Mesenchymal stem cell (in vitro differentiated cells and primary cell): ENCODE measurements around the gene CETP.
A peak's percentile ranks its signal among the peaks of the same experiment; 100 is the strongest.

ENCODE experiments used
- DNase-seq: peaks from one replicate; pipeline ENCODE4 v3.0.0-alpha.2; 2013
- H2AFZ ChIP-seq: one replicate; pipeline ENCODE4 v1.6.1; 2013; ENCODE audit warnings: low read depth, mild to moderate bottlenecking, control low read depth, inconsistent platforms, low read length, moderate library complexity
- H2AK5ac ChIP-seq: 2 replicates; pipeline ENCODE4 v1.6.1; 2013; ENCODE audit warnings: low read length, moderate library complexity, mild to moderate bottlenecking, inconsistent platforms; ENCODE audit not compliant: severe bottlenecking
- H2BK120ac ChIP-seq: one replicate; pipeline ENCODE4 v1.6.1; 2013; ENCODE audit warnings: low read depth, mild to moderate bottlenecking, inconsistent platforms, low read length, moderate library complexity
- H2BK12ac ChIP-seq, 2 experiments: one replicate each; pipeline ENCODE4 v1.6.1; 2013; ENCODE audit warnings: inconsistent platforms in 2 of 2, low read length in 2 of 2, mild to moderate bottlenecking in 2 of 2, moderate library complexity in 2 of 2, control low read depth in 1 of 2
- H2BK15ac ChIP-seq: one replicate; pipeline ENCODE4 v1.6.1; 2013; ENCODE audit warnings: mild to moderate bottlenecking, low read depth, inconsistent platforms; ENCODE audit not compliant: poor library complexity, severe bottlenecking
- H2BK5ac ChIP-seq: 2 replicates; pipeline ENCODE4 v1.6.1; 2013; ENCODE audit warnings: low read depth, mild to moderate bottlenecking, low read length, control low read depth, inconsistent platforms; ENCODE audit not compliant: poor library complexity, severe bottlenecking
- H3K14ac ChIP-seq, 2 experiments: one replicate each; pipeline ENCODE4 v1.6.1; 2013; ENCODE audit warnings: inconsistent platforms in 2 of 2, low read length in 2 of 2, control low read depth in 1 of 2, mild to moderate bottlenecking in 1 of 2, moderate library complexity in 1 of 2
- H3K18ac ChIP-seq, 2 experiments: one replicate each; pipeline ENCODE4 v1.6.1; 2013; ENCODE audit warnings: inconsistent platforms in 2 of 2, low read length in 2 of 2, control low read depth in 1 of 2, low read depth in 1 of 2, mild to moderate bottlenecking in 1 of 2
- H3K23ac ChIP-seq, 2 experiments: one replicate each; pipeline ENCODE4 v1.6.1; 2013; ENCODE audit warnings: inconsistent platforms in 2 of 2, low read length in 2 of 2, mild to moderate bottlenecking in 2 of 2, moderate library complexity in 2 of 2, control low read depth in 1 of 2
- H3K27ac ChIP-seq: 2 replicates; pipeline ENCODE4 v1.5.1; 2013; ENCODE audit warnings: mild to moderate bottlenecking, moderate library complexity, low read length, control low read depth, inconsistent platforms; ENCODE audit not compliant: poor library complexity, severe bottlenecking
- H3K27me3 ChIP-seq, 2 experiments: 2 replicates each; pipeline versions ENCODE4 v1.6.1 to v1.7.0; 2013; ENCODE audit warnings: low read length in 2 of 2, mild to moderate bottlenecking in 2 of 2, moderate library complexity in 2 of 2, control low read depth in 1 of 2, inconsistent platforms in 1 of 2; ENCODE audit not compliant: control insufficient read depth in 1 of 2, insufficient read depth in 1 of 2
- H3K36me3 ChIP-seq, 2 experiments: 2 replicates each; pipeline versions ENCODE4 v1.6.1 to v1.7.0; 2013; ENCODE audit warnings: low read length in 2 of 2, control low read depth in 1 of 2, inconsistent platforms in 1 of 2, low read depth in 1 of 2, mild to moderate bottlenecking in 1 of 2; ENCODE audit not compliant: insufficient read depth in 2 of 2, control insufficient read depth in 1 of 2
- H3K4ac ChIP-seq, 2 experiments: one replicate each; pipeline ENCODE4 v1.6.1; 2013; ENCODE audit warnings: inconsistent platforms in 2 of 2, low read length in 2 of 2, mild to moderate bottlenecking in 2 of 2, moderate library complexity in 2 of 2, control low read depth in 1 of 2, low read depth in 1 of 2
- H3K4me1 ChIP-seq: 2 replicates; pipeline ENCODE4 v1.6.1; 2013; ENCODE audit warnings: low read depth, low read length, control low read depth; ENCODE audit not compliant: control insufficient read depth, insufficient read depth
- H3K4me2 ChIP-seq: 2 replicates; pipeline ENCODE4 v1.6.1; 2013; ENCODE audit warnings: low read length, mild to moderate bottlenecking, inconsistent platforms; ENCODE audit not compliant: poor library complexity, severe bottlenecking
- H3K4me3 ChIP-seq, 2 experiments: 2 replicates each; pipeline versions ENCODE4 v1.5.1 to v1.7.0; 2013; ENCODE audit warnings: low read length in 2 of 2, mild to moderate bottlenecking in 2 of 2, control low read depth in 1 of 2, low read depth in 1 of 2; ENCODE audit not compliant: insufficient read depth in 1 of 2
- H3K79me1 ChIP-seq: replicated peaks from 2 replicates; pipeline ENCODE4 v1.6.1; 2013; ENCODE audit warnings: mild to moderate bottlenecking, control low read depth, low read length, inconsistent platforms; ENCODE audit not compliant: poor library complexity, severe bottlenecking
- H3K9ac ChIP-seq: 2 replicates; pipeline ENCODE4 v1.7.0; 2013; ENCODE audit warnings: mild to moderate bottlenecking, low read length, moderate library complexity
- H3K9me3 ChIP-seq: 2 replicates; pipeline ENCODE4 v1.7.0; 2013; ENCODE audit warnings: mild to moderate bottlenecking, low read length; ENCODE audit not compliant: control insufficient read depth
- H4K8ac ChIP-seq: one replicate; pipeline ENCODE4 v1.6.1; 2013; ENCODE audit warnings: inconsistent platforms, mild to moderate bottlenecking, low read length, moderate library complexity
- H4K91ac ChIP-seq: one replicate; pipeline ENCODE4 v1.6.1; 2013; ENCODE audit warnings: mild to moderate bottlenecking, low read length, inconsistent platforms
- WGBS: methylation state at CpG from one replicate; pipeline ENCODE4 v1.1.7; 2013; ENCODE audit warnings: mixed read lengths; 5-methylcytosine and 5-hydroxymethylcytosine counted together

Gene CETP

DNA sequence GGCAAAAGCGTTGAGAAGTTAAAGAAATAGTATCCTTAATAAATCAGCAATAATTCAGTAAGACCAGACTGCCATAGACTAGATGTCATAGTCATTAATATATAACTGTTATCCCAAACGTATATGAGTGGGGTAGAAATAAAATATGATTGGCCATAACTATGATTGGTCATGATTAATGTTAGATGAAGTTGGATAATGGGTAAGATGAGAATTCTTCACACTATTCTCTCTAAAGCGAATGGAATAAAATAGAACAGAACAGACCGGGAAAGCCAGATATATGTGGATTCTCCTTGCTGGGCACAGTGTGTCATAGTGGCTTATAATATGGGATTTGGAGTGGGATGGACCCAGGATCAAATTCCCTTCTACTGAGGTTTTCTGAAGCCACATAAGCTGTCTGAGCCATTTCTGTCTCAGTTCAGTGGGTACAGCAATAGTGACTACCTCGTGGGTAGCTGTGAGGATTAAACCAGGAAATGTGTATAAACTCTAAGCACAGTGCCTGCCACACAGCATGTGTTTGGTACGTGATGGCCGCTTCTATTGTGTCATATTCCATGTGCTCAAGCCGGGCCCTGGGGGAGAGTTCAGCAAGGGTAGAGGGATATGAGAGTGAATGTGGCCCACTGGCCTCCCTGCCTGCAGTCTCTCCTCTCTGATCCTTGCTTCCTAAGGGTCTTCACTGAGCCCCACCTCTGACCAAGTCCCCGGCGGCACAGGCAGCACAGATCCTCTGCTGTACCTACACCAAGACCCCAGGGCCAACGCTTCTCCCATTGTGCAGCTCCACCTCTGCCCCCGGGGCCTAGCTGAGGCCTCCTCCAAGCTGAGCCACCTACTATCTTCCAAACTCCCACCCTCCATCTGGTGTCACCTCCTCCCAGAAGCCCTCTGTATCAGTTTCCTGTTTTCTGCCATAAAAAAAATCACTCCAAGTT is 3.7 kb downstream of the CETP start:
- peak overlapping the region; percentile 1 for H2BK120ac ChIP-seq
- H2BK5ac ChIP-seq: no peak overlapping the region
- no peak overlapping the region for H2BK15ac ChIP-seq
- H3K4ac ChIP-seq: peak overlapping the region; percentile 1 to 14
- H4K8ac ChIP-seq: peak overlapping the region; percentile 83
- 76% methylated on average over 9 of the region's 12 CpGs for WGBS
- peak overlapping the region; percentile 9 for H3K27ac ChIP-seq
- H3K4me2 ChIP-seq: no peak overlapping the region
- H3K27me3 ChIP-seq: peaks cover 0 to 2% of the 10 kb centered on the region in 2 experiments
- peak overlapping the region; percentile 59 to 85 for H2BK12ac ChIP-seq
- peak overlapping the region; percentile 40 for H3K9ac ChIP-seq
- no peaks in the 10 kb centered on the region for H3K9me3 ChIP-seq
- peak overlapping the region; percentile 3 for H4K91ac ChIP-seq
- peak overlapping the region in 1 of 2 experiments; percentile 73 for H3K23ac ChIP-seq
- H2AK5ac ChIP-seq: peak overlapping the region; percentile 47
- no peak overlapping the region for H3K4me3 ChIP-seq
- H3K18ac ChIP-seq: peak overlapping the region; percentile 78 to 84
- H3K79me1 ChIP-seq: no peaks in the 10 kb centered on the region
- peaks cover 8% of the 10 kb centered on the region for H3K4me1 ChIP-seq
- DNase-seq: peak; percentile 42
- H3K14ac ChIP-seq: peak overlapping the region in 1 of 2 experiments; percentile 61
- peaks cover 0 to 3% of the 10 kb centered on the region in 2 experiments for H3K36me3 ChIP-seq
- peak overlapping the region; percentile 32 for H2AFZ ChIP-seq

DNA sequence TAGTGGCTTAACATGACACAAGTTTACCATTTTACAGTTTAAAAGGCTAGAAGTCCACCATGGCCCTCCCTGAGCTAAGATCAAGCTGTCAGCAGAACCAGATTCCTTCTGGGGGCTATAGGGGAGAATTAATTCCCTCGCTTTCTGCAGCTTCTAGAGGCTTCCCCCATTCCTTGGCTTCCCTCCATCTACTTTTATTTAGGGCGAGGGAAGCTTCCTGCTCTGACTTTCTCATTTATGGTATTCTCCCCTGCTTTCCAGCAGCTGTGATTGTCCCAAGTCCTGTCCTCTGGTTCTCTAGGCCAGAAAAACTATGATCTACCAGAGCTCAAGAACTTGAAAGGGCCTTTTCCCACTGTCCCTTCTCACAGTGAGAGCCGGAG is 4.3 kb downstream of the CETP start:
- peak overlapping the region; percentile 26 for H2AK5ac ChIP-seq
- peaks cover 0 to 7% of the 10 kb centered on the region in 2 experiments for H3K27me3 ChIP-seq
- no peak overlapping the region for H2BK15ac ChIP-seq
- H3K27ac ChIP-seq: no peak overlapping the region
- H4K8ac ChIP-seq: no peak overlapping the region
- H3K14ac ChIP-seq: no peak overlapping the region
- 88% methylated on average over 3 of the region's 3 CpGs for WGBS
- H2BK120ac ChIP-seq: peak overlapping the region; percentile 1
- H4K91ac ChIP-seq: no peak overlapping the region
- H3K18ac ChIP-seq: no peak overlapping the region
- peak overlapping the region in 1 of 2 experiments; percentile 31 for H3K23ac ChIP-seq
- H3K4me2 ChIP-seq: no peak overlapping the region
- H2AFZ ChIP-seq: no peak overlapping the region
- no peak overlapping the region for H3K4me3 ChIP-seq
- H3K9me3 ChIP-seq: no peaks in the 10 kb centered on the region
- H3K9ac ChIP-seq: peak overlapping the region; percentile 40
- no peaks in the 10 kb centered on the region for H3K79me1 ChIP-seq
- no peak overlapping the region for H2BK5ac ChIP-seq
- DNase-seq: no peak
- no peak overlapping the region for H2BK12ac ChIP-seq
- peaks cover 0 to 3% of the 10 kb centered on the region in 2 experiments for H3K36me3 ChIP-seq
- H3K4me1 ChIP-seq: peaks cover 6% of the 10 kb centered on the region
- H3K4ac ChIP-seq: peak overlapping the region in 1 of 2 experiments; percentile 14

DNA sequence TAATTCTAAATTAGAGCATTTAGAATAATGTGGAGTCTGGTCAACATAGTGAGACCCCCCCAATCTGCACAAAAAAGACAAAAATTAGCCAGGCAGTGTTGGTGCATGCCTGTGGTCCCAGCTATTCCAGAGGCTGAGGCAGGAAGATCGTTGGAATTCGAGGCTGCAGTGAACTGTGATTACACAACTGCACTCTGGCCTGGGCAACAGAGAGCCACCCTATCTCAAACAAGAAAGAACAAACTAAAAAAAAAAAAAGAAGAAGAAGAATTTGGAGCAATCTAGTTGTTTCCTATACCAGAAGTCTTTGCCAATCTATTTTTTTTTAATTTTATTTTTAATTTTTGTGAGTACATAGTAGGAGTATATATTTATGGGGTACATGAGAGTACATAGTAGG is 6.0 kb downstream of the CETP start:
- Histone ChIP-seq H3K36me3 (peaks cover 0 to 3% of the 10 kb centered on the region in 2 experiments), H3K27ac (no peak overlapping the region), H4K8ac (no peak overlapping the region), H3K9ac (no peak overlapping the region), H3K14ac (no peak overlapping the region), H4K91ac (no peak overlapping the region), H2AK5ac (no peak overlapping the region), H2BK5ac (no peak overlapping the region), H3K79me1 (no peaks in the 10 kb centered on the region), H2BK15ac (no peak overlapping the region), H2BK120ac (no peak overlapping the region), H3K4me2 (no peak overlapping the region), H2AFZ (no peak overlapping the region), H3K4me3 (no peak overlapping the region), H3K4ac (no peak overlapping the region), H3K9me3 (no peaks in the 10 kb centered on the region), H2BK12ac (no peak overlapping the region), H3K4me1 (peaks cover 8% of the 10 kb centered on the region), H3K27me3 (peaks cover 0 to 17% of the 10 kb centered on the region in 2 experiments), H3K23ac (no peak overlapping the region), H3K18ac (no peak overlapping the region)
- no CpG with 5 or more reads among the region's 2 CpGs for WGBS
- peak; percentile 33 for DNase-seq

DNA sequence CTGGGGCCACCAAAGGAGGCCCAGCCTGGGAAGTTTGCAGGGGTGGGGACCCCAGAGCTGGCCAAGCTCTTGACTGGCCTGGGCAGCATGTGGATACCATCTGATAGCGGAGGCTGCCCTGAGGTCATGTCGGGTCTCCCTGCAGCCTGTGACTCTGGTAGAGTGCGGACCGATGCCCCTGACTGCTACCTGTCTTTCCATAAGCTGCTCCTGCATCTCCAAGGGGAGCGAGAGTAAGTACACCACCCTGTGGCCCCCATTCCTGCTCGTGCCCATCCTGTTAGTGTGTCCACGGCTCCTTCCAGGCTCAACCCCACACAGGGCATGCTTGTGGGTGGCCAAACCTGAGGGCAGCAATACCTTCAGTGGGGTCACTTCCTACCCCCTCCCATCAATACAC is 8.0 kb downstream of the CETP start:
- Histone ChIP-seq H3K18ac (no peak overlapping the region), H3K9me3 (no peaks in the 10 kb centered on the region), H3K4ac (no peak overlapping the region), H3K36me3 (no peaks in the 10 kb centered on the region), H2BK12ac (no peak overlapping the region), H3K4me3 (no peak overlapping the region), H2BK5ac (no peak overlapping the region), H3K4me2 (no peak overlapping the region), H4K91ac (no peak overlapping the region), H3K27ac (no peak overlapping the region), H3K27me3 (peaks cover 0 to 22% of the 10 kb centered on the region in 2 experiments), H4K8ac (no peak overlapping the region), H3K79me1 (no peaks in the 10 kb centered on the region), H2BK120ac (no peak overlapping the region), H3K4me1 (peaks cover 10% of the 10 kb centered on the region), H3K14ac (no peak overlapping the region), H2AK5ac (no peak overlapping the region), H2AFZ (no peak overlapping the region), H3K23ac (no peak overlapping the region), H3K9ac (no peak overlapping the region), H2BK15ac (no peak overlapping the region)
- no peak for DNase-seq
- WGBS: 91% methylated on average over 7 of the region's 7 CpGs
